GM10248 (cell line): Measurements from ENCODE around the gene RPA1.
"Not testable (repeated sequence)": the region's sequence is repeated elsewhere in the genome, so short reads cannot be mapped to it uniquely, and the experiment has no call there.

Experiments
- CTCF ChIA-PET: fragments of 300-600 bp; sonication (Branson Sonifier 250); formaldehyde crosslinking; extraction: SDS; loops from one replicate; lab custom pipeline; 2021; ENCODE audit warnings: antibody characterized with exemption; lab: Yijun Ruan, JAX
- POLR2A ChIA-PET: fragments of 350-650 bp; sonication (Branson Sonifier 250); formaldehyde crosslinking; extraction: SDS; loops from one replicate; lab custom pipeline; 2020; ENCODE audit warnings: antibody characterized with exemption; lab: Yijun Ruan, JAX
- DNase-seq: peaks from one replicate; pipeline ENCODE4 v3.0.0; 2012; ENCODE audit errors: extremely low spot score
- TF ChIP-seq, protein P1 (sequence below): IDR thresholded peaks from 2 replicates; pipeline ENCODE4 v1.5.1; 2012; ENCODE audit warnings: mild to moderate bottlenecking, low read depth; ENCODE audit errors: extremely low read depth, missing control alignments, control extremely low read depth

The RPA1 gene

DNA sequence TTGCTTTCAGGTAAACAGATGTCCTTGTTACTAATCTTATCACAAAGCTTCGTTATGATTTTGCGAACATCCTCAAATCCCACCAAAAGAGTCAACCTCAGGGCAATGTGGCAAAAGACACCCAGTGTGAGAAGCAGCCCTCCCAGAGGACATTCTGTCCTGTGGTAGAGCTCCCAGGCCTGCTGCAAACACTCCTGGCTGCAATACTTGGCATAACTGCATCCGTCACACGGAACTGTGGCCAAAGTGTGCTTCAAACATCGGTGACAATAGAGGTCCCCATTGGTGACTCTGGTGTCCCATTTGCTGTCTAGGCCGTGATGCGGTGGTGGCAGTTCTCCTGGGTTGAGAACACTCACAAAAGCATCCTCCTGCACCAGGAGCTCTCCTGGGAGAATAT lies 29.6 kb upstream of the RPA1 start:
- no peak for DNase-seq
- CTCF ChIA-PET = interaction anchor here (0.7 to 1.4 kb wide), 3 partner anchors 10 to 80 kb away, joined by 3 to 4 read pairs (median 3); no protein-coding TSS in a partner anchor
- POLR2A ChIA-PET = no interaction called here
- TF ChIP-seq, protein P1, sequence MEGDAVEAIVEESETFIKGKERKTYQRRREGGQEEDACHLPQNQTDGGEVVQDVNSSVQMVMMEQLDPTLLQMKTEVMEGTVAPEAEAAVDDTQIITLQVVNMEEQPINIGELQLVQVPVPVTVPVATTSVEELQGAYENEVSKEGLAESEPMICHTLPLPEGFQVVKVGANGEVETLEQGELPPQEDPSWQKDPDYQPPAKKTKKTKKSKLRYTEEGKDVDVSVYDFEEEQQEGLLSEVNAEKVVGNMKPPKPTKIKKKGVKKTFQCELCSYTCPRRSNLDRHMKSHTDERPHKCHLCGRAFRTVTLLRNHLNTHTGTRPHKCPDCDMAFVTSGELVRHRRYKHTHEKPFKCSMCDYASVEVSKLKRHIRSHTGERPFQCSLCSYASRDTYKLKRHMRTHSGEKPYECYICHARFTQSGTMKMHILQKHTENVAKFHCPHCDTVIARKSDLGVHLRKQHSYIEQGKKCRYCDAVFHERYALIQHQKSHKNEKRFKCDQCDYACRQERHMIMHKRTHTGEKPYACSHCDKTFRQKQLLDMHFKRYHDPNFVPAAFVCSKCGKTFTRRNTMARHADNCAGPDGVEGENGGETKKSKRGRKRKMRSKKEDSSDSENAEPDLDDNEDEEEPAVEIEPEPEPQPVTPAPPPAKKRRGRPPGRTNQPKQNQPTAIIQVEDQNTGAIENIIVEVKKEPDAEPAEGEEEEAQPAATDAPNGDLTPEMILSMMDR = no peak

DNA sequence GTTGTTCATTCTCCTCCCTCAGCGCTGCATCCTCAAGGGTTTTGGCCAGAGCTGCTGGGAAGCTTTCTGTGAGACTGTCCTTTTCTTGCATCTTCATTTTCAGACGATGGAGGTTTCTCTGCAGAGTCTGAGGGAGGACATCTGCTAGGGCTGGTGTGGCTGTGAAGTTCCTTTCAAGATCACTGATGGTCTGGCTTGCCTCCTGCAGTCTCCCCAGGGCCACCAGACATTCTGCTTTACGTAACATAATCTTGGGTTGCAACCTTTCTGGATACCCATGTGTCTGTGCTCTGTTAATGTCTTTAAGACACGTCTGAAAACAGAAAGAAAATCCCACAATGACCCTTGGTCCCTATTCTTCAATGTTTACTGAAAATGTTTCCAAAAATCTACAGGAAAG lies 29.1 kb upstream of the RPA1 start:
- ChIA-PET POLR2A (no interaction called here), CTCF (no interaction called here)
- TF ChIP-seq, protein P1 = no peak
- no peak for DNase-seq

DNA sequence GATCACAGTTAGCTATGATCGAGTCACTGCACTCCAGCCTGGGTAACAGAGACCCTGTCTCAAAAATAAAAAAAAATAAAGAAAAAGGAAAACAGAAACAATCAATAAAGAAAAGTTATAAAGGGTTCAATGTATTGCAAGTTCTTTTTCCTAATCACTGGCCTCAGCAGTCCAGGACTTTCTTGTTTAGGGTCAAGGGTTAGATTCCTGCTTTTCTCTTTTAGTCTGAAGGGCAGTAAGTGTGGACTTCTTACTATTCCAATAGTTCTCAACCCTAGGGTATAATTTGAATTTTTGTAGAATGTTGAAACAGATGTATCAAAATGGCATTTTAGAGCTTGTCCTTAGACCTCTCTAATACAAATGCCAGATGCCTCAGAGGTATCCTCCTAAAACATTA lies 27.4 kb upstream of the RPA1 start:
- ChIA-PET POLR2A (no interaction called here), CTCF (interaction anchor here (0.7 to 1.9 kb wide), 2 partner anchors 9 to 19 kb away, joined by 3 to 11 read pairs; no protein-coding TSS in a partner anchor)
- no peak for DNase-seq
- TF ChIP-seq, protein P1 = no peak

DNA sequence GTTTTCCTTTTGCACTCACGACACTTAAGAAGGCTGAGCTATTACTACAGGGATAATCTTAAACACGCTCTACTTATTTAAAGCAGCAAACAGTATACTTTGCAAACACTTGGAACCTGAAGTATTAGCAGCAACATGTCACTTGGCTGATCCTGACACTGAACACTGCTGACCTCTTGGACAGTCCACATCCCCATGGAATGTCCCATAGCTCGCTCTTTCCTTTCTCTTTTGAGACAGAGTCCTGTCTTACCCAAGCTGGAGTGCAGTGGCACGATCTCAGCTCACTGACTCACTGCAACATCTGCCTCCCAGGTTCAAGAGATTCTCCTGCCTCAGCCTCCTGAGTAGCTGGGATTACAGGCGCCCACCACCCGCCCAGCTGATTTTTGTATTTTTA lies 26.5 kb upstream of the RPA1 start:
- ChIA-PET CTCF (interaction anchor here (0.9 to 1.9 kb wide), 3 partner anchors 10 to 37 kb away, joined by 3 to 11 read pairs (median 5); no protein-coding TSS in a partner anchor), POLR2A (no interaction called here)
- TF ChIP-seq, protein P1 = no peak
- no peak for DNase-seq

DNA sequence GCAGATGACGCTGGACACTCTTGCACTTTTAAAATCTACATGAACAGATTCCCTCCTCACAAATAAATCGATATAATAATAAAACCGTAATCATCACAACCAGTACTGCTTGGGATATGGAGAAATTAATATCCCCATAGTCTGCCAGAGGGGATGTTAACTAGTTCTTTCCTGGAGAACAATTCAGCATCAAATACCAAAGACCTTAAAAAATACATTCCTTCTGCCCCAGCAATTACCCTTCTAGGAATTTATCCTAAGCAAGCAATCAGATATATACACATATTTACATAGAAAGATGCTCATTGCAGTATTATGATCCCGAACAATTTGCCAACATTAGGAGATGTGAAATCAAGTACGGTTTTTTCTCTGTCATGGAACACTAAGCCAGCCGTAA lies 21.9 kb upstream of the RPA1 start:
- TF ChIP-seq, protein P1 = no peak
- no peak for DNase-seq
- CTCF ChIA-PET = no interaction called here
- POLR2A ChIA-PET = no interaction called here

DNA sequence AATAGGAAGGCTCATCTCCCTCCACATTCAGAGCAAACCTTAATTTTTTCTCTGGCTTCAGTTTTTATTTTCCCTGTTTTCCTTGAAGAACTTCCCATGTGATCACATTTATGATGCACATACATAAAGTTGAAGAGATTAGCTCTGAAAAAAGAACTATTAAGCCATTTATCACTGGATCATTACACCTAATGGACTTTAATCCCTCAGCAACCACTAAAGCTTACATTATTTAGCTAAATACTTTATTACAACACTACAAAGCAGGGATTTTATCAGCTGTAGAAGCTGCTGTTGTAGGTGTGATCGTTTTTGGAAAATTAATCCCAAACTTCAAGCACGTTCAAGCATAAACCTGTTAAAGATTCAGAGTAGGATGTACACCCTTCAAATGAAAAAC lies 21.2 kb upstream of the RPA1 start:
- TF ChIP-seq, protein P1 = no peak
- POLR2A ChIA-PET = no interaction called here
- no peak for DNase-seq
- CTCF ChIA-PET = no interaction called here

DNA sequence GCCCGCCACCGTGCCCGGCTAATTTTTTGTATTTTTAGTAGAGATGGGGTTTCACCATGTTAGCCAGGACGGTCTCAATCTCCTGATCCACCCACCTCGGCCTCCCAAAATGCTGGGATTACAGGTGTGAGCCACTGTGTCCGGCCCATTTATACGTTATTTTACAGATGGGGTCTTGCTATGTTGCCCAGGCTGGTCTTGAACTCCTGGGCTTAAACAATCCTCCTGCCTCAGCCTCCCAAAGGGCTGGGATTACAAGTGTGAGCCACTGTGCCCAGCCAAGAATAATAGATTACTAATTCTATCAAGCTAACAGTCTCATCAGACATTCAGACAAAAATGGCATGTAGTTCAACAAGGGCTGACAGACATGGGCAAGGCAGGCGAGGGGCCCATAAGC lies 20.0 kb upstream of the RPA1 start:
- DNase-seq, POLR2A ChIA-PET: not testable (repeated sequence)
- CTCF ChIA-PET = interaction anchor here (1.3 kb wide), 1 partner anchor 29 kb away, joined by 4 read pairs; no protein-coding TSS in a partner anchor
